Measurements from ENCODE around the gene HCN2. TPM values are rescaled to one million over a fixed set of nuclear protein-coding genes. Genes with fewer than 3 reads are reported as not detected.

Gene HCN2
- total and polyA plus RNA-seq, 3 donors from 2014 or later, result 5.5 to 12.4 (median 6.6) TPM

DNA sequence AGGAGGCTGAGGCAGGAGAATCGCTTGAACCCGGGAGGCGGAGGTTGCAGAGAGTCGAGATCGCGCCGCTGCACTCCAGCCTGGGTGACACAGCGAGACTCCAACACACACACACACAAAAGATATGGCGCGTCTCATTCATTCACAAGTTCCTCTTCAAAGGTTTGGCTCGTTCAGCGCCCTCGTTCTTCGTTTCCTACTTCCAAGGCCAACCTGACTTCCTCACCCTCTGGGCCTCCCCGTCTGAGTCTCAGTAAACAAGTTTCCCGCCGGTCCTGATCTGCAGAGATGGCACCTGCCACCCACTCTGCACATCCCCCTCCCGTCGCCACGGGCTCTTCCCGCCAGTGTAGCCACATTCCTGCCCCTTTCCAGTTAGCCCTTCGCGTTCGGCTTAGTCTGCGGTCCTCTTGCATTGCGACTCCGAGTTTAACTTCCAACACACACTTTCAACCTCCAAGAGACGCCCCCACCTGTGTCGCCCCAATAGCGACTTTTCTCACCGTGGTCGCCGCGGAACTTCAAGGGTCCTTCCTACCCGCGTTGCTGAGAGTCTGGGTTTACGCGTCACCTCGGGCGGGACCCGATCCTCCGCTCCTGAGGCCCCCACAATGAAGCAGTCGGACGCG is 18.6 kb upstream of the HCN2 start:
- intact Hi-C loops (cut with DNase I; ENCODE audit: low total_unique reads), result no loop called here
- Histone ChIP-seq H3K27me3 (no peaks in the 10 kb centered on the region), H3K27ac (peak overlapping the region; percentile 44 to 70), H3K36me3 (ENCODE audit: low read depth, missing control alignments) (no peaks in the 10 kb centered on the region), H3K4me1 (peaks cover 37% of the 10 kb centered on the region), H3K9me3 (no peaks in the 10 kb centered on the region), H3K4me3 (peak overlapping the region; percentile 98 to 100)
- no peak for TF ChIP-seq POLR2A (IDR thresholded peaks at IDR 0.05)
- TF ChIP-seq, protein P1, sequence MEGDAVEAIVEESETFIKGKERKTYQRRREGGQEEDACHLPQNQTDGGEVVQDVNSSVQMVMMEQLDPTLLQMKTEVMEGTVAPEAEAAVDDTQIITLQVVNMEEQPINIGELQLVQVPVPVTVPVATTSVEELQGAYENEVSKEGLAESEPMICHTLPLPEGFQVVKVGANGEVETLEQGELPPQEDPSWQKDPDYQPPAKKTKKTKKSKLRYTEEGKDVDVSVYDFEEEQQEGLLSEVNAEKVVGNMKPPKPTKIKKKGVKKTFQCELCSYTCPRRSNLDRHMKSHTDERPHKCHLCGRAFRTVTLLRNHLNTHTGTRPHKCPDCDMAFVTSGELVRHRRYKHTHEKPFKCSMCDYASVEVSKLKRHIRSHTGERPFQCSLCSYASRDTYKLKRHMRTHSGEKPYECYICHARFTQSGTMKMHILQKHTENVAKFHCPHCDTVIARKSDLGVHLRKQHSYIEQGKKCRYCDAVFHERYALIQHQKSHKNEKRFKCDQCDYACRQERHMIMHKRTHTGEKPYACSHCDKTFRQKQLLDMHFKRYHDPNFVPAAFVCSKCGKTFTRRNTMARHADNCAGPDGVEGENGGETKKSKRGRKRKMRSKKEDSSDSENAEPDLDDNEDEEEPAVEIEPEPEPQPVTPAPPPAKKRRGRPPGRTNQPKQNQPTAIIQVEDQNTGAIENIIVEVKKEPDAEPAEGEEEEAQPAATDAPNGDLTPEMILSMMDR (IDR thresholded peaks at IDR 0.05), result no peak
- 2 to 3% methylated on average over 36 to 45 of the region's 45 CpGs for WGBS, 2 donors
- DNase-seq, result peak; percentile 59

DNA sequence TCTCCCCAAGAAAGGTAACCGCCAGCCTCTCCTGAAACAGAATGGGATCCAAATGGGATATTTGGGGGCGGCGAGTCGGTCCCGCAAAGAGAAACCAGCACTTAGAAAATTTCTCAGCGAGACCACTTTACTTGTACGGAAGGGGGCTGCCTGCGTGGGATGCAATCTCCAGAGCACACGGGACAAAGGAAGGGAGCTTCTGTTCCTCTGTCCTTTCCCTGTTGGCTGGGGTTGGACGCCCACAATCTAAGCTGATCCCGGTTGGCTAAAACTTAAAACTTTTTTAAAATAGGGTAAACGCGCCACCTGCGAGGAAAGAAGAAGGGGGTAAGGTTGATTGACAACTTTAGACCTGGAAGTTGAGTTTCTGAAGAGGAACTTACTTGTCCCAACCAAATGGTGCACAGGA is 18.1 kb upstream of the HCN2 start:
- peak overlapping the region; percentile 44 to 70 for H3K27ac ChIP-seq
- WGBS, 2 donors, result 1 to 2% methylated on average over 14 of the region's 14 CpGs
- H3K27me3 ChIP-seq, result no peaks in the 10 kb centered on the region
- no peak for DNase-seq
- H3K4me3 ChIP-seq, result peak overlapping the region; percentile 98 to 100
- no peak for TF ChIP-seq POLR2A (IDR thresholded peaks at IDR 0.05)
- TF ChIP-seq, protein P1 (IDR thresholded peaks at IDR 0.05), result no peak
- no peaks in the 10 kb centered on the region for H3K9me3 ChIP-seq
- intact Hi-C loops (cut with DNase I; ENCODE audit: low total_unique reads), result no loop called here
- peaks cover 42% of the 10 kb centered on the region for H3K4me1 ChIP-seq
- no peaks in the 10 kb centered on the region for H3K36me3 ChIP-seq (ENCODE audit: low read depth, missing control alignments)

DNA sequence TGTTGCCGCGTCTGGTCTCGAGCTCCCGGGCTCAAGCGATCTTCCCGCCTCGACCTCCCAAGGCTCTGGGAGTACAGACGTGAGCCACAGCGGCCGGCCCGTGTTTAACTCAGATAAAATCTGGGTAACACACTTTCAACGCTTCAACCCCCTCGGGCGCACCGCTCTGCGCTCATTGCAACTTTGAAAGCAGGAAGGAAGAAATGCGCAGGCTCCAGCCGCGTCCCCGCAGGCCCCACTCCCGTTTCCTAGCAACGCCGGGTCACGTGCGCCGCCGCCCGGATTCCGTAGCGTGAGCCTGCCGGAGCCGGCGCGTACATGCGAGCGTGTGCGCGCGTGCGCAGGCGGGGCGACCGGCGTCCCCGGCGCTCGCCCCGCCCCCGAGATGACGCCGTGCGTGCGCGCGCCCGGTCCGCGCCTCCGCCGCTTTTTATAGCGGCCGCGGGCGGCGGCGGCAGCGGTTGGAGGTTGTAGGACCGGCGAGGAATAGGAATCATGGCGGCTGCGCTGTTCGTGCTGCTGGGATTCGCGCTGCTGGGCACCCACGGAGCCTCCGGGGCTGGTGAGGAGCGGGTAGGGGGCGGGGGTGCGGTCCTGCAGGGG is 17.4 kb upstream of the HCN2 start, which contains the start of gene BSG:
TSS of gene BSG (plus strand) at position 457 of the 603 bp plus-strand sequence. CDS start at position 496, 39 bp downstream.
- 0% methylated on average over 16 to 75 of the region's 79 CpGs for WGBS, 2 donors
- peak; percentile 99 for TF ChIP-seq POLR2A (IDR thresholded peaks at IDR 0.05)
- TF ChIP-seq, protein P1 (IDR thresholded peaks at IDR 0.05), result peak in 2 of 3 experiments; percentile 7 to 16
- no peaks in the 10 kb centered on the region for H3K9me3 ChIP-seq
- no peaks in the 10 kb centered on the region for H3K36me3 ChIP-seq (ENCODE audit: low read depth, missing control alignments)
- DNase-seq, result peak; percentile 98
- H3K27ac ChIP-seq, result peak within 1 kb of the TSS; percentile 93 to 97
- peak within 1 kb of the TSS; percentile 98 to 100 for H3K4me3 ChIP-seq
- intact Hi-C loops (cut with DNase I; ENCODE audit: low total_unique reads), result no loop called here
- H3K27me3 ChIP-seq, result no peaks in the 10 kb centered on the region
- peaks cover 49% of the 10 kb centered on the region for H3K4me1 ChIP-seq

DNA sequence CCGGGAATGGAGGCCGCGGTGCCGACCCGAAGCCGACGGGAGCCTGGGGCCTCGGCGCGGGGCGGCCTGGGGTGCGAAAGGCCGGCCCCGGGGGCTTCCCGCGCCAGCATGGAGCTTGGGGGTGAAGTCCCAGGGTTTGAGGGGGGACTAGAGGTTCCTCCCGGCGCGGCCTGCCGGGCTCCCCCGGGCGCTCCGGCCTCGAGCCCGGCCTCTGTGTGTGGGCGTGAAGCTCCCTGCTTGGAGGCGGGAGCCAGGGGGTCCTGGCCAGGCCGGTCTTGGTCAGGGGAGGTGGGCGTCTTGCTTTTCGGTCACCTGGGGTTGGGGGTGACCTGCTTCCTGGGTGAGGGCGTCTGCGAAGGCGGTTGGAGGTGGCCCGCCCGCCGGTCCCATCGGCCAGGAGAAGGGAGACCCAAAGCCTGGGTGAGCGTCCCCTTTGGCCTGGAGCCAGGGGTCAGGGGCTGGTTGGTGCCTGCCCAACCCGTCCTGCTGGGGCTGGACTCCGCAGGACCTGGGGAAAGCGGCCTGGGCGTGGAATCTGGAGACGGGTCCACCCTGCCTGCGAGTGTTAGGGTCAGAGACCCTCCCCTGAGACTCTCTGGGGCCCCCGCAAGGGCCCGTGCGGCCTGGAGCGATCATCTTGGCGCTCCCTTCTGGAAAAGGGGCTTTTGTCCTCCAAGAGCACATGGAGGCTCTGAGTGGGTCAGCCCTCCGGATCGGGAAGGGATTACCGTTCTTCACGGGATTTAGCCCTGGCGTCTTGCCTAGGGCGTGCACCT is 16.8 kb upstream of the HCN2 start:
- intact Hi-C loops (cut with DNase I; ENCODE audit: low total_unique reads), result no loop called here
- Histone ChIP-seq H3K27me3 (no peaks in the 10 kb centered on the region), H3K4me3 (peak overlapping the region; percentile 98 to 100), H3K4me1 (peaks cover 49% of the 10 kb centered on the region), H3K36me3 (ENCODE audit: low read depth, missing control alignments) (no peaks in the 10 kb centered on the region), H3K27ac (peak overlapping the region; percentile 93 to 97), H3K9me3 (no peaks in the 10 kb centered on the region)
- DNase-seq, result peak; percentile 59
- TF ChIP-seq, protein P1 (IDR thresholded peaks at IDR 0.05), result peak in 1 of 3 experiments; percentile 3
- no peak for TF ChIP-seq POLR2A (IDR thresholded peaks at IDR 0.05)
- WGBS, 2 donors, result 0 to 2% methylated on average over 16 of the region's 55 CpGs
